OCI-LY1 (cell line): ENCODE measurements around the gene NTRK3.

ENCODE experiments used
- CTCF ChIP-seq: fragments of 200-600 bp; sonication (generic), shearing (Covaris generic); IDR thresholded peaks from 2 replicates; pipeline ENCODE4 v1.5.1; 2017; ENCODE audit warnings: mild to moderate bottlenecking, antibody characterized with exemption, low read length, moderate library complexity, mixed read lengths
- EZH2 ChIP-seq: fragments of 200-600 bp; sonication (generic), shearing (Covaris generic); IDR thresholded peaks from 2 replicates; pipeline ENCODE4 v1.8.0; 2017; ENCODE audit warnings: borderline replicate concordance, mixed run types, mild to moderate bottlenecking, antibody characterized with exemption, low read length, moderate library complexity, mixed read lengths

GRCh38 chr15:87939848-87940457, 316.6 kb downstream of the NTRK3 start:
- TF ChIP-seq EZH2 (no peak), CTCF (no peak)
